Fibroblast of upper back skin (primary cell): ENCODE results near the gene FAM118A.
"Not testable (repeated sequence)": the region's sequence is repeated elsewhere in the genome, so short reads cannot be mapped to it uniquely, and the experiment has no call there.

Source experiments
- DNase-seq: peaks from one replicate; pipeline ENCODE4 v3.0.0-alpha.2; 2013

FAM118A gene

GRCh38 chr22:45309422-45310227, at the start of gene FAM118A:
Gene FAM118A (plus strand): TSS chr22:45309934. CDS start chr22:45322380, 12,446 bp downstream.
- DNase-seq, result peak; percentile 89

DNA sequence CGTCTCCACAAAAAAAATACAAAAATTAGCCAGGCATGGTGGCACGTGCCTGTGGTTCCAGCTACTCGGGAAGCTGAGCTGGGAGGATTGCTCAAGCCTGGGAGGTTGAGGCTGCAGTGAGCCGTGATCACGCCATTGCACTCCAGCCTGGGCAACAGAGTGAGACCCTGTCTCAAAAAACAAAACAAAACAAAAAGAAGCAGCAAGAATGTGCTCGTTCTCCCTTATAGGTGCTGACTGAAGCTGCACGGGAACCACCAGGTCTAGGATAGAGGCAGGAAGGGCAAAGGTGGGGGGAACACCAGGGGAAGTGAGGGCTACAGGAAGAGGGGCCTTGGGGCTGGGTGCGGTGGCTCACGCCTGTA, 49.4 kb upstream of the FAM118A start:
- DNase-seq, result not testable (repeated sequence)

DNA sequence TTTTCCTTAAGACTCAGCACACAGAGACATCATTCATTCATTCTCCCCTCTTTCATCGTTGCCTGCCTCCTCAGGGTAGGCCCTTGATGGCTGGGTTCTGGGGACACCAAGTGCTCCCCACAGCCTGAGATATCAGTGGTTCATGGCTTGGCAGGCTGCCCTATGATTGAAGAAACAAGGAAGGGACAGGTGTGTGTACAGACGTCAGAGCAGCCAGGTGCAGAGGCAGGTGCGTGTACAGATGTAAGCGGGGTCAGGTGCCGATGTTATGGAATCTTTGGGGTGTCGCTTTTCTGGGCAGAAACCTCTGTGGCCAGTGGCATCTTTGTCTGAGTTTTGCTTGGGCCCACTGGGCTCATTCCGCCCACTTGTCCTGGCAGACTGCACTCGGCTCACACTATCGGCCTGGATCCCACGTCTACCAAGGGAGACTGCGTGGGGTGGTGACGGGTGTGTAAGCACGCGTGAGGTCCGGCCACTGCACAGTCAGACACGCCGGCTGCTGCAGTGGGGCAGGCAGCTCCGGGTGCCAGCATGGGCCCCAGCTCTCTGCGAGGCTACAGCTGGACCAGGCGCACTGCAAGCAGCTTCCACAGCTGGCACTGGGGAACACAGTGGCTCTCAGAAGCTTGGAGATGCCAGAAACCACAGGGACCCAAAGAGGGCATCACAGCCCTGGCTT, 48.2 kb upstream of the FAM118A start:
- DNase-seq, result no peak

DNA sequence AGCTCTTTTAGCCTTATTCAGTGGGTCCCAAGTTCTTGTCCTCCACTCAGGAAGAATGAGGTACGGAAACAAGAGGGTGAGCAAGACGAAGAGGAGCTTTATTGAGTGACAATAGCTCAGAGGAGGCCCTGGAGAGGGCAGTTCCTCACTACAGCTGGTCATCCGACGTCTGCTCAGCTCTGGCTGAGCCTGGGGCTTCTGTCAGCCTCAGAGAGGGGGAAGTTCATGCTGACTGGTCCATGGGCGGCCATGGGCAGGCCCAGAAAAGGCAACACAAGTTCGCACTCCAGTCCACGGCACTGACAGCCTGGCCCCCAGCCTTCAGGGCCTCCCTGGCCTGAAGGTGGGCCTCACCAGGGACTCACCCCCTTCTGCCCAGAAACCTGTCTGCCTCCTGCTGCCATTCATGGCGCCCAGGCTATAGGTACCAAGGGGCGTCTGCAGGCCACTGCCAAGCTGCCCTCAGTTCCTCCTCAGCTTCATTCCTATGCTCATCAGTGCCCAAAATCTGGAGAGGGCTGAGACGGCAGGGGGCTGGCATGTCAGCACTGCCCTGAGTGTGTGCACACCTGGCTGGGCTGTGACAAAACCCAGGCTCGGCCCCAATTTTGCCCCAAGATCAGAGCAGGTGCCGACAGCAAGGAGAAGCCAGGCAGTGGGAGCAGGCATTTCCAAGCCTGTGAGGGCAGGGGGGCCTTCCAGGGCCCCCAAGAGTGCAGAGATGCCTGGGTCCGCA, 47.4 kb upstream of the FAM118A start:
- DNase-seq, result no peak

DNA sequence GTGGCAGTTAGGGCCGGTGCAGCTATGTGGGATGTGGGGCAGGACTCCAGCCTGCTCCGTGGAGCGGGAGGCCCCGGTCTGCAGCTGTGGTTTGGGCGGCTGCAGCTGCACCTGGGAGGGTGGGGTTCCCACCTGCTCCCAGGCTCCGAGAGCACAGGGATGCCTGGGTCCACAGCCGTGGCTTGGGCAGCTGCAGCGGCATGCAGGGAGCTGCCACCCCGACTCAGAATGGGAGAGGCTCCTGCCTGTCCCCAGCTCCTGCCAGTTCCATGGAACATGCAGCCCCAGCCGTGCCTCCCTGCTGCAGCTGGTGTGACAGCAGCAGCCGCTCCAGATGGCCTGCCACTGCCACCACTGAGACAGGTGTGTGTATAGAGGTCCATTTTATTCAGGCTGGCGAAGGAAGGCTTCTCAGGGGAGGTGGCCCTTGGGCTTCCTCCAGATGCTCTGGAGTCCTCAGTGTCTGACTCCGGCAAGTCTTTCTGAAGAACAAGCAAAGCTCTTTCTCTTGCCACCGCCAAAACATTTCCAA, 46.7 kb upstream of the FAM118A start:
- no peak for DNase-seq

DNA sequence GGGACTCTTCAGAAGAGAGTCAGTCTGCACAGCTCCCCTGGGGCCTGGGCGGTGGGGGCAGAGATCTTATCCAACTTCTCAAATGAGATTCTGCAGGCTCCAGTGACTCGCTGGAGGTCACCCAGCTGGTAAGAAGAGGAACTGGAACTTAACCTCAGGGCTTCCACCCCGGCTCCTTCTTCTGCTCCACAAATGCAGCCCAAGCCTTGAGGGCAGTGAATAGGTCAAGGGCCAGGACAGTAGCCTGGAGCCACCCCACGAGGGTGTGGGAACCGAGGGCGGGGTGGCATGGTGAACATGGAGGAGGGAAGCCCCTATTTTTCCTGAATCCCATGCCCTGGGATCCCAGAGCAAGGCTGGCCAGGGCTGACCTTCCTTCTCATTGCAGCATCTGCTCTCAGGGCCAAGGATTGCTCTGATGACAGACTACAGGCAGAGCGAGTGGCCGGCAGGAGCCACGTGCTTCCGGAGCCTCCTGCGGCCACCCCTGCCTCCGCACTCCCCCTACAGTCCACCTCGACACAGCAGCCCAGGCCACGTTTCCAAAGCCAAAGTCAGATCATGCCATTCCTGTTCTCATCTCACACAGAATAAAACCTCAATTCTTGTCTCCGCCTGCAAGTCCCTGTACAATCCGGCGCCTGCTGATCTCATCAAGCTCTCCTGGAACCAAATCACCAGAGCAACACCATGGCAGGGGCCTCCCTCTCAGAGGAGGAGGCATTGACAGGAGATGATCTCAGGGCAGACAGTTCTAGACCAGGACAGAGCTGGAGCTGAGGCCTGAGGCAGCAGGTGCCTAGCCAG, 46.1 kb upstream of the FAM118A start:
- peak; percentile 69 for DNase-seq

DNA sequence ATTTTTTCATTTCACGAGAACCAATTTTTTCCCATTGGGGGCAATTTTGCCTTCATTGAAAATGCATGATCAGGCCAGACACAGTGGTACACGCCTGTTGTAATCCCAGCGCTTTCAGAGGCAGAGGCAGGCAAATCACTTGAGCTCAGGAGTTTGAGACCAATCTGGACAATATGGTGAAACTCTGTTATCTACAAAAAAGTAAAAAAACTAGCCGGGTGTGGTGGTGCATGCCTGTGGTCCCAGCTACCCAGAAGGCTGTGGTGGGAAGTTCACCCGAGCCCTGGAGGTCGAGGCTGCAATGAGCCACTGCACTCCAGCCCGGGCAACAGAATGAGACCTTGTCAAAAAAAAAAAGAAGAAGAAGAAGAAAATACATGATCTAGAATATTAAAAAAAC, 44.2 kb upstream of the FAM118A start:
- no peak for DNase-seq

DNA sequence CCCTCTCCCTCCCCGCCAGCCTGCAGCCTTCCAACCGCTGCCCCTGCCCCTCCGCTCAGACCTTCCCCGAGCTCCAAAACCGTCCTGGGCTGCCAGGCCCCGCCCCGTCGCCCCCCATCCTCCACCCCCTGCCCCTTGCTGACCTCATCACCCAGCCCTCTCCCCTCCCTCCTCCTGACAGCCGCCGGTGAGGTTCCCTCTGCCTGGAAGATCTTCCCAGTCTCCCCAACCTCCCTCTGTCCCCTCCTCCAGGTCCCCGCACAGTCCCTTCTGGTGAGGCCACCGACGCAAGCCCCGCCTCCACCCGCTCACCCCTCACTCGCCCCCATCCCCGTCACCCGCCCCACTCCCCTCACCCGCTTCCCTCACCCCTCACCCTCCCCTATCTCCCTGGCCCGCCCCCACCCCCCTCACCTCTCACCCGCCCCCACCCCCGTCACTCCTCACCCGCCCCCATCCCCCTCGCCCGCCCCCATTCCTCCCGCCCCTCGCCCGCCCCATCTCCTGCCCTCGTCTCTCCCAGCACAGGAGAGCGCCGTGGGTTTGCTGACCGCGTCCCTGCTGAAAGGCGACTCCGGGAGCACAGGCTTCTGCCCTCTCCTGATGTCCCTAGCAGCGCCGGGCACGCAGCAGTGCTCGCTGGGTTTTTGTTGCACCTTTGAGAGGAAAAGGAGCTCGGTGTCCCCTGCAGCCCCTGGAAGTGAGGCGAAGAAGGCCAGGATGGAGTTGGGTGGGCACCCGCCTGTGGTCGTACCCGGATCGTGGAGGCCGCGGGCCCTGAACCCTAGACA, 41.4 kb upstream of the FAM118A start:
- DNase-seq, result no peak

- DNase-seq, result peak; percentile 70
These were observed 40.5 kb upstream of the FAM118A start for GRCh38 chr22:45268958-45269844.

- DNase-seq, result no peak
These were observed 39.4 kb upstream of the FAM118A start for GRCh38 chr22:45270095-45271020.

- DNase-seq, result no peak
These were observed 38.0 kb upstream of the FAM118A start for GRCh38 chr22:45271667-45272201.

- DNase-seq, result no peak
These were observed 37.2 kb upstream of the FAM118A start for GRCh38 chr22:45272498-45272897.

- no peak for DNase-seq
These were observed 36.2 kb upstream of the FAM118A start for GRCh38 chr22:45273452-45274075.

GRCh38 chr22:45276507-45277105, 33.1 kb upstream of the FAM118A start:
- DNase-seq, result no peak

- DNase-seq, result not testable (repeated sequence)
These were observed 32.0 kb upstream of the FAM118A start for GRCh38 chr22:45277720-45278119.

- DNase-seq, result no peak
These were observed 31.6 kb upstream of the FAM118A start for GRCh38 chr22:45278125-45278524.

DNA sequence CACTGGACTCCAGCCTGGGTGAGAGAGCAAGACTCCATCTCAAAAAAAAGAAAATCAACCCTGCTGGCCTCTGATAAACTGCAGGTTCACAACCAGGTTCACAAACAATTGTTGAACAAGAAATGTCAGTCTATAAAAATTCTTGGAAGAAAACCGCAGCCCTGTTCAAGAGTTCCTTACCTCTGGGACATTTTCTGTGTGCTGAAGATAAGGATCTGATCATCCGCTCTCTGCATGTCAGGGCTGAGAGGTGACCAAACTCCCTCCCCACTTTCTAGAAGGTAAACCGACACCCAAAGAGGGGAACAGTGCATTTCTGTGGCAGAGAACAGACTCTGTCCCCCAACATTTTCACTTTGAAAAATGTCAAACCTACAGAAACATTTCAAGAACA, 29.1 kb upstream of the FAM118A start:
- DNase-seq, result no peak

- no peak for DNase-seq
These were observed 28.7 kb upstream of the FAM118A start for GRCh38 chr22:45281010-45281409.
